ENCODE results near the gene MAGOHB.

DNA sequence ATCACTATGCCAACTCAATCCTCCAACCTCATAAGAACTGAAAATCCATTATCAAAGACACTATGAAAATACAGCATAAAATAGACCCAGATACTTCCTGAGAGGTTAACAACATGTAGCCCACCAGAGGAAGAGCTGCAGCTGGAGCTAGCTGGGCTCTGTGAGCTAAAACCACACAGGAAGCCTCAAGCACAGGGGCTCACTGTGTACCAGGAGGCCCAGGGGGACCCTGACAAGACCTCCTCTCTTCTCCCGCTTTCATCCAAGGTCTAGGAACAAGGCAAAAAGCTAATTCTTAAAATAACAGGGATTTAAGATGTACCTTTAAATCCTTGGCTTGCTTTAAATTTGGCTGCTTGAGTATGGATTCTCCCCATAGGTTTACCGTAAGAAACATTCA is 54.2 kb downstream of the MAGOHB start:
- TF ChIP-seq, protein P1, sequence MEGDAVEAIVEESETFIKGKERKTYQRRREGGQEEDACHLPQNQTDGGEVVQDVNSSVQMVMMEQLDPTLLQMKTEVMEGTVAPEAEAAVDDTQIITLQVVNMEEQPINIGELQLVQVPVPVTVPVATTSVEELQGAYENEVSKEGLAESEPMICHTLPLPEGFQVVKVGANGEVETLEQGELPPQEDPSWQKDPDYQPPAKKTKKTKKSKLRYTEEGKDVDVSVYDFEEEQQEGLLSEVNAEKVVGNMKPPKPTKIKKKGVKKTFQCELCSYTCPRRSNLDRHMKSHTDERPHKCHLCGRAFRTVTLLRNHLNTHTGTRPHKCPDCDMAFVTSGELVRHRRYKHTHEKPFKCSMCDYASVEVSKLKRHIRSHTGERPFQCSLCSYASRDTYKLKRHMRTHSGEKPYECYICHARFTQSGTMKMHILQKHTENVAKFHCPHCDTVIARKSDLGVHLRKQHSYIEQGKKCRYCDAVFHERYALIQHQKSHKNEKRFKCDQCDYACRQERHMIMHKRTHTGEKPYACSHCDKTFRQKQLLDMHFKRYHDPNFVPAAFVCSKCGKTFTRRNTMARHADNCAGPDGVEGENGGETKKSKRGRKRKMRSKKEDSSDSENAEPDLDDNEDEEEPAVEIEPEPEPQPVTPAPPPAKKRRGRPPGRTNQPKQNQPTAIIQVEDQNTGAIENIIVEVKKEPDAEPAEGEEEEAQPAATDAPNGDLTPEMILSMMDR (IDR thresholded peaks at IDR 0.05): no peak
- no peak for TF ChIP-seq POLR2AphosphoS5 (IDR thresholded peaks at IDR 0.05; ENCODE audit: low read depth, low read length)
